Motor neuron (in vitro differentiated cells): Measurements from ENCODE around the gene ASPRV1. TPM values are rescaled to one million over a fixed set of nuclear protein-coding genes. Genes with fewer than 3 reads are reported as not detected.

Experiments used
- ATAC-seq, 8 experiments: fragments of 200-7000 bp; cut with Tn5 transposase; replicated peaks in 6 of 8; 2 replicates each; pipeline ENCODE4 v1.8.0; 2021; ENCODE audit warnings: mild to moderate bottlenecking in 8 of 8, moderate library complexity in 8 of 8
- H3K27ac ChIP-seq, 2 donors: fragments of 250-450 bp; sonication (Bioruptor Pico); 2 replicates each; pipeline ENCODE4 v1.9.0; 2021; ENCODE audit warnings: antibody characterized with exemption in 2 of 2, mild to moderate bottlenecking in 2 of 2, moderate library complexity in 1 of 2
- H3K4me1 ChIP-seq, 2 donors: fragments of 250-450 bp; sonication (Bioruptor Pico); replicated peaks in 1 of 2; 2 replicates each; pipeline ENCODE4 v1.6.1; 2021; ENCODE audit warnings: antibody characterized with exemption in 2 of 2, mild to moderate bottlenecking in 2 of 2, moderate library complexity in 1 of 2
- H3K4me3 ChIP-seq, 5 donors: fragments of 250-450 bp; sonication (Bioruptor Pico); 2 replicates each; pipeline ENCODE4 v1.9.0; 2021; ENCODE audit warnings: antibody characterized with exemption in 5 of 5, mild to moderate bottlenecking in 5 of 5, moderate library complexity in 4 of 5
- WGBS, 10 experiments: fragments of 450-650 bp; shearing (Covaris generic); methylation state at CpG; one replicate each; pipeline ENCODE4 v1.0.0; 2022; 5-methylcytosine and 5-hydroxymethylcytosine counted together
- in situ Hi-C, 9 experiments: fragments of 400-800 bp; cut with MboI; loops; one replicate each; pipeline ENCODE4 v1.15.0; 2021; ENCODE audit warnings: low sequenced_read_pairs in 9 of 9, low pct_unique_long_range_greater_than_20kb in 2 of 9; ENCODE audit not compliant: unreplicated experiment in 9 of 9
- total RNA-seq, 8 experiments: library from RNA; unstranded; fragments of 300-600 nt; gene quantifications; 2 replicates each; pipeline versions ENCODE4 v1.2.3 to v1.2.4, GENCODE V29; 2022

ASPRV1 gene
- total RNA-seq, 8 experiments from 2014 or later, result 1.1 to 2.8 (median 1.7) TPM

DNA sequence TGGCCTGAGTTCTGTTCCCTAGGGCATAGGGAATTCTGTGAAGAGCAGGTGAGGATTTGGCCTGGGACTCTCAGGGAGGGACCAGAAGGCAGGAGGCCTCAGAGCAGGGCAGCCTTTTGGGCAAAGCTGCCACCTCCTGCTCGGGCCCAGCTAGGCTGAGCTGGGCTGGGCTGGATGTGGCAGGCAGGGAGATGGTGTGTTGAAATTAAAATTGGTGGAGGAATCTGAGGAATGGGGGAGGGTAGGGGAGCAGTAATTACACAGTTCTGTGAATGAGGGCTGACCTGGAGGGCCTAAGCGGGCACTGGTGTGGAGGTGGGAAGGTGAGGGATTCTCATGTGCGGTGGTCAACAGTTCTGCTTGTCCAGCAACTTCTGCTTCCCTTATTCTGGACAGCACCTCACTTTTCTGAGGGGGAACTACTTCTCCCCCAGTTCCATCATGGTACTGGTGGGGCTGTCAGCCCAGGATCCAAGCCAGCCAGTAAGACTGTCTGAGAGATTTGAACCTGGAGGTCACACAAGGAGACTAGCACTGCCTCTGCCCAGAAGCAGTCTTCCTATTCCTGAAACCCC, 22.0 kb upstream of the ASPRV1 start:
- WGBS, 10 experiments, result 67 to 100% (median 93%) methylated on average over 1 to 2 of the region's 3 CpGs; no CpG with 5 or more reads in 5 of the 10 experiments
- H3K27ac ChIP-seq, result no peak overlapping the region
- ATAC-seq, result no peak
- H3K4me3 ChIP-seq, result no peak overlapping the region
- H3K4me1 ChIP-seq, result no peaks in the 10 kb centered on the region
- in situ Hi-C loops, result no loop called here

DNA sequence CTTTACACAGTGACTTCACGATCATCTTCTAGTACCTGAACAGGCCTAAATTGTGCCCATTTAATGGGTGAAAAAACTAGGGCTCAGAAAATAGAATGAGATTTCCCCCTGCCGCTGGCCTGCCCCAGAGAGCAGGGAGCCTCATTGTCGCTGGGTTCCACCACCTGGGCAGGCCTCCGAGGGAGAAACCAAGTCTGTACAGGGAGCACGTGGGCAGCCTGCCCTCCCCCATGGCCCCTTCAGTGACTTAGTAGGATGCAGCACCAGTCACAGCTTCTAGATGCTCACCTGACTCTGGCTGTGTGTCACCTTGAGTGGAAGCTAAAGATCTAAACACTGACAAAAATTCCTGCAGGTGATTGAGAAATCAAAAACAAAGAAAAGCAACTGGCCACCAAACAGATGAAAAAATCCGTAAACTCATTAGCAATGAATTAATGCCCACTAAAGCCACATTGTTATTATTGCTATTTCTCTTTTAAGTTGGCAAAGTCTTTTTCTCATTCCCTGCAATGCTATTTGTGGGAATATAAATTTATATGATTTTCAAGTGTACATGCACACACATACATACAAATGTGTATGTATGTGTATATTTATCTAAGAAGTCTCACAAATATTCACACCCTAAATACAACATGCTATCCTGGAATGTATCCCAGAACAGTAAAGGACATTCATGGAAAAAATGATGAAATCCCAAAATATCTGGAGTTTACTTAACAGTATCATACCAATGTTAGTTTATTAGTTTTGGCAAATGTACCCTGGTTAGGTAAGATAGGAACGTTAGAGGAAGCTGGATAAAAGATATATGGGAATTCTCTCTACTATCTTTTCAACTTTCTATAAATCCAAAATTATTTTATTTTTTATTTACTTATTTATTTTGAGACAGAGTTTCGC, 18.7 kb upstream of the ASPRV1 start:
- Histone ChIP-seq H3K4me1 (no peaks in the 10 kb centered on the region), H3K4me3 (no peak overlapping the region), H3K27ac (no peak overlapping the region)
- ATAC-seq, result no peak
- WGBS, 10 experiments, result 43 to 100% (median 80%) methylated on average over 1 to 7 of the region's 8 CpGs; no CpG with 5 or more reads in 1 of the 10 experiments
- in situ Hi-C loops, result no loop called here

DNA sequence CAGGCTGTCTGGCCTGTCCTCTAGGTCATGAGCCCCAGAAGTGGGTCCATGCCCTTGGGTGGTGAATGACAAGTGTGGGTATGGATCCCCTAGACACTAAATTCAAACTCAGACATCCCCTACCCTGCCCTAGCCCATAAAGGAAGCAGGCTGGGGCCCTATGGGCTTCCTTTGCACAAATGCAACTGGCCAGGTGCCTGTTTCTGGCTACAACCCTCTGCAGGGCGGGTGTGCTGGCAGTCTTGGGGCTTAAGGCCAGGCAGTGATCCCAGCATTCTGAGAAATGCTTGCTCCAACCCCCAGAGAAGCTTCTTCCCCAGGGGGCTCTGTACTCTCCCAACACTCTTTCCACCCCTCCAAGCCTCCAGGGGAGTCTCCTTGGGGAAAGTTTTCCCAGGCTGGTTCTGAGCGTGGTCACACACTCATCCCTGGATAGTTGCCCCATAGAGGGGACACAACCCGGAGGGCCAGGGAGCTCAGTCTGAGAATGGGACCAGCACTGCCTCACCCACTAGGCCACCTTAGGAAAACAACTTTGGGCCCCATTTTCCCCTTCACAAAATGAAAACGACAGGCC, 16.6 kb upstream of the ASPRV1 start:
- WGBS, 10 experiments, result 50 to 100% (median 70%) methylated on average over 1 to 2 of the region's 4 CpGs; no CpG with 5 or more reads in 7 of the 10 experiments
- Histone ChIP-seq H3K27ac (no peak overlapping the region), H3K4me3 (no peak overlapping the region), H3K4me1 (no peaks in the 10 kb centered on the region)
- in situ Hi-C loops, result no loop called here
- peak in 2 of 8 experiments; percentile 13 to 45 for ATAC-seq

DNA sequence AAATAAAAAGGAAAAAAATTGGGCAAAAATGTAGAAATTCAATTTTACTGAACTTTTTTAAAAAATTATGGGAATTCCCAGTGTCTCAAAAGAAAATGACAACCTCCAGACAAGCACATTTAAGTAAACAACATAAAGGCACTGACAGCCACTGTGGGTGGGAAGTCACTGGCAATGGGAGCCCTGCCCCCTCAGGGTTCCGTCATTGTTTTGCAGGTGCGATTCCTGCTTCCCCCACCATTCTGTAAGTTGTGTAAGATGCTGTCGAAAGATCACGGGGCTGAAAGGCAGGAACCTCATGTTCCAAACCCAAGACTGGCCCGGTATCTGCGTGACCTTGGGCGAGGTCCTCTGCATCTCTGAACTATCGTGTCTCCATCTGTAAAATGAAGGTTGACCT, 15.8 kb upstream of the ASPRV1 start:
- no peak overlapping the region for H3K27ac ChIP-seq
- WGBS, 10 experiments, result 83 to 100% (median 95%) methylated on average over 1 to 6 of the region's 8 CpGs; no CpG with 5 or more reads in 2 of the 10 experiments

DNA sequence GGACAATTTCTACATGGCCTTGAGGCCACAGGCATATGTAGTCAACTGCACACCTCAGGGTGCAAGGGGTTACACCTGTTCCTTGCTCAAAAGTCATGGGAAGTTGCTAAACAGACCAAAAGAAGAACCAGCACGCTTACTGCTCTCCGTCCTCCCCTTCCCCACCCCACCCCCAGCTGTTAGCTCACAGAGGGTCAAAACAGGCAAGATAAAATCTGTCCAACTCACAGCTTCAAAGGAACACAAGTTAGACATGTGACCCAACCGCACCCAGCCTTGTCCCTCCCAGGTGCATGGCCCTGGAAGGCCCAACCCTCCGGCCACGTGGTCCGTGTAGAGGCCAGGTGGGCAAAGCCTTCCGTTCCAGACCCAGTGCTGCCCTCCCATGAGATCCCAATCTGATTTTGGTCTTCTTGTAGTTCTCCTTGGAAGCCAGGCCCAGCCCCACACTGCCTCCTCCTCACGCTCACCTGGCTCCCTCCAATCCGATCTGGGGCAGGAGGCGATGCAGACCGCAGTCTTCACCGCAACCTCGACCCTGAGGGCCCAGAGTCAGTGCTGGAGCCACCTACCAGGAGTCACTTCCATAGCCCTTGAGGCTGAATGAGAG, 14.5 kb upstream of the ASPRV1 start:
- Histone ChIP-seq H3K27ac (no peak overlapping the region), H3K4me3 (no peak overlapping the region), H3K4me1 (no peaks in the 10 kb centered on the region)
- 50 to 100% (median 88%) methylated on average over 2 to 8 of the region's 13 CpGs; no CpG with 5 or more reads in 4 of the 10 experiments for WGBS, 10 experiments
- in situ Hi-C loops, result no loop called here
- ATAC-seq, result no peak

More for the DNA sequence above, 15.8 kb upstream of the ASPRV1 start:
- Histone ChIP-seq H3K4me1 (no peaks in the 10 kb centered on the region), H3K4me3 (no peak overlapping the region)
- no peak for ATAC-seq
- in situ Hi-C loops, result no loop called here

DNA sequence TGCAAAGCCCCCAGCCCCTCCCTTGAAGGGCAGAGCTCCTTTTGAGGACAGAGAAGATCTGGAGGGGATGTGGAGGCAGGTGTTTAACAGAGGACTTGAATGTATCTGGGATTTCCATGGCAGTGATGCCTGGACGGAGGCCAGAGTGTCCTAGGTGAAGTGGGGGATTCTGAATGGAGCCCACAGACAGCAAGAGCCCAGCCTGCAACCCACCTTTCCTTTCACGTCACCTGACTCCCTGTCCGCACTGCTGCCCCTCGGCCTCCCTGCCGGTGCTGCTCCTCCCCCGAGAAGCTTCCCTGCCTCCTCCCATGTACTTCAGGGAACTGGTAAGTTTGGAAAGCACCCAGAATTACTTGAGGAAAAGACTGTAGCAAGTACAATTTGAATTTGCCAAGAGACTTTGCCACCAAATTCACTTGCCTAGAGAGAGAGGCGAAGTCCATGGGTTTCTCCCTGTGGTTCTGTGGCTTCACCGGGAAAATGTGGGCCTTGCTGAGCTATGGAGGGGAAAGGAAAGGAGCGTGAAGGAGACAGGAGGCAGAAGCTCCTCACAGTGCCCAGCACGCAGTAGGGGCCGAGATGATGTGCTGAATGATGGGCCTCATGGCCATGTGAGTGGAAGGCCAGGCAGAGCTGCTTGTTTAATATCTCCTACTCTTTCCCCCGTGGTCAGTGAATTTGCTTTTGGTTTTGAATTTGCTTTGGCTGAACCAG, 13.9 kb upstream of the ASPRV1 start:
- Histone ChIP-seq H3K4me1 (no peaks in the 10 kb centered on the region), H3K27ac (no peak overlapping the region), H3K4me3 (no peak overlapping the region)
- 67 to 94% (median 84%) methylated on average over 2 to 4 of the region's 12 CpGs; no CpG with 5 or more reads in 5 of the 10 experiments for WGBS, 10 experiments
- in situ Hi-C loops, result no loop called here
- no peak for ATAC-seq

DNA sequence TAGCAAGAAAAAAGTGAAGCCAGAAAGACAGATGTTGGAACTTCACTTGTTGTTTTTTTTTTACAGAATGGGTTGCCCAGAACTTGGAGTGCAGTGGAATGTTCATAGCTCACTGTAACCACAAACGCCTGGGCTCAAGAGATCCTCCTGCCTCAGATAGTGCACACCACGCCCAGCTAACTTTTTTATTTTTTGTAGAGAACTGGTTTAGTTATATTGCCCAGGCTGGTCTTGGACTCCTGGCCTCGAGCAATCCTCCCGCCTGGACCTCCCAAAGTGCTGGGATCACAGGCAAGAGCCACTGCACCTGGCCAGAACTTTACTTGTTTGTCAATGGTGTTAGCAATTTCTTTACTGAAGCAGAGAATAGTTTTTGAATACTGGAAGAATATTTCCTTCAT, 11.9 kb upstream of the ASPRV1 start:
- in situ Hi-C loops, result no loop called here
- WGBS, 10 experiments, result 0 to 100% (median 80%) methylated on average over 1 to 4 of the region's 4 CpGs; no CpG with 5 or more reads in 3 of the 10 experiments
- H3K27ac ChIP-seq, result no peak overlapping the region
- peak in 3 of 8 experiments; percentile 56 to 76 (median 75) for ATAC-seq
- H3K4me3 ChIP-seq, result no peak overlapping the region
- no peaks in the 10 kb centered on the region for H3K4me1 ChIP-seq

DNA sequence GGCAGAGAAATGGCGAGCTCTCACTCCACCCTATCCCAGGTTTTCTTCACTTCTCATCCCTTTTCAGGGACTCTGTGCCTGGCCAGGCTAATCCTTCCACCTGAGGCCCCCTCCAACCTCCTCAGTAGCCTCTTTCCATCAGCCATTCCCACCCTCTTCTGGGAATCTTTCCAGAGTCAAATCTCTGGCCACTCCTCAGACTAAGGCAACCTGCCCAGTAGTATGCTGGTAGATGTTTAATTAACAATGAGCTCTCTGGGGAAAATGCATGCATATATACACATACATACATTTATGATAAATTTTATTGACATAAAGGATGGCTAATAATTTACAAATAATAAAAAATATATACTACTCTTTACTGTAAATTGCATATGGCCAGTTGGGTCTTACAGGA, 11.4 kb upstream of the ASPRV1 start:
- in situ Hi-C loops, result no loop called here
- H3K4me3 ChIP-seq, result no peak overlapping the region
- no peak overlapping the region for H3K27ac ChIP-seq
- no peaks in the 10 kb centered on the region for H3K4me1 ChIP-seq
- 83 to 100% methylated on average over 1 of the region's 1 CpG; no CpG with 5 or more reads in 8 of the 10 experiments for WGBS, 10 experiments
- peak in 3 of 8 experiments; percentile 14 to 75 (median 50) for ATAC-seq

DNA sequence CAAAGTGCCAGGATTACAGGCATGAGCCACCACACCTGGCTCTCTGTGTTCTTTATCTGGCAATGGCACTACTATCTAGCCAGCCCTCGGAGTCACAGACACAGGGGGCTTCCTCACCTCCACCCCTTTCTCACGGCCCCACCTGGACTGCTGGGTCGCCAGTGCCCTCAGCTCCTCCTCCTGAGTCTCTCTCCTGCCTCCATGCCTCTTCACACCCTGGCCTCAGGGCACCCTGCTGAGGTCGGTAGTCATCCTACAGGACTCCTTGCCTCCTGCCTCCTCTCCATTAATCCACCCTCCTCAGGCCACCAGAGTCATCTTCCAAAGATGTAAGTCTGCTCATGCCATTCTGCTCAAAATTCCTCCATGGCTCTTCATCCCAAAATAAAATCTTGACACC, 8.6 kb upstream of the ASPRV1 start:
- no peak for ATAC-seq
- in situ Hi-C loops, result no loop called here
- Histone ChIP-seq H3K27ac (no peak overlapping the region), H3K4me1 (no peaks in the 10 kb centered on the region), H3K4me3 (no peak overlapping the region)
- WGBS, 10 experiments, result 27 to 100% (median 77%) methylated on average over 1 to 3 of the region's 4 CpGs; no CpG with 5 or more reads in 5 of the 10 experiments

DNA sequence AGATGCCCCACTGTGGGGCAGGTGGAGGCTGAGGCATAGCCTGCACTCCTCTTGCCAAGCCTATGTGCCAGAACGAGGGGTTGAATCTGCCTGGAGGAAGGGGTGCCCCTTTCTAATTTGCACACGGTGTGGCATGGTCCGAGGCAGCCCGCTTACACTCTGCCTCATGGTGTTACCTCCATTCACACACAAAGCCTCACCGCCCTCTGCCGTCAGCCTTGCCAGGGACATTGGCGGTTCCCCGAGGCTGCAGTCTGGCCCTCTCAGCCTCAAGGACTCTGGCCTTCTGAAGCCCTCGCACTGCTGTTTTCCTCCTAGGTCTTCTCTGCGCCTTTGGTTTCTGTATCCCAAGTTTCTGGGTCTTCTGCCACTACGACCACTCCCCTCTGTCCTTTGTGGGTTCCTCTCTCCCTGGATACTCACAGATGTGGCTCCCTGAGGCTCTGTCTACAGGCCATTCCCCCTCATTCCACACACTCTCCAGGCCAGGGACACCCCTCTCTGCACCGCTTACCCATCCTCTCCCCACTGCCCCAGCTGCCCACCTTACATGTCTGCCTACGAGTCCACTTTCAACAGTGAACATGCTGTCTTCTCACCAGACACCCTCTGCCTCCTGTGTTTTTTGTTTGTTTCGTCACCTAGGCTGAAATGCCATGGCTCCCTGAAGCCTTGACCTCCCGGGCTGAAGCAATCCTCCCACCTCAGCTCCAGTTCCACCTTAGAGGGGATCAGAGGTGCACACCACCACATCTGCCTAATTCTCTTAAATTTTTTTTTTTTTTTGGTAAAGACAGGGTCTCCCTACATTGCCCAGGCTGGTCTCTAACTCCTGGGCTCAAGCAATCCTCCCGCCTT, 7.9 kb upstream of the ASPRV1 start:
- H3K4me1 ChIP-seq, result no peaks in the 10 kb centered on the region
- no peak overlapping the region for H3K27ac ChIP-seq
- in situ Hi-C loops, result no loop called here
- no peak overlapping the region for H3K4me3 ChIP-seq
- ATAC-seq, result no peak
- 38 to 96% (median 80%) methylated on average over 1 to 5 of the region's 16 CpGs; no CpG with 5 or more reads in 1 of the 10 experiments for WGBS, 10 experiments

DNA sequence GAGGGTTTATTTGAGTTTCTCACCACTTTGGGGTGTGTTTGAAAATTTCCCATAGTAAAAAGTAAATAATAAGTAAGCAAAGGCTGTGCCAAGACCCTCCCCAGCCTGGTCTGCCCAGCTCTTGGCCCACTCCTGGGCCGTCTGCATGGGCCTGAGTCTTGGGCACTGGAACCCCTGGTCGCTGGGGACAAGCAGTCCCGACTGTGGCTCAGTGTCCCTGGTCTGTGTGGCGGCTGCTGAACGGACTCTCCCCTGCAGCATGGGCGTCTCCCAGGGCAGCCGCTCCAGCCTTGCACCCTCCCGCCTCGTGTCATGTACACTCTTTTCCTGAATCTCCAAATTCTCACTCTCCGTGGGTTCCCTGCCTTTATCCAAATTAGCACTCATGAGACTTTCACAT, 7.2 kb upstream of the ASPRV1 start:
- Histone ChIP-seq H3K27ac (no peak overlapping the region), H3K4me1 (no peaks in the 10 kb centered on the region), H3K4me3 (no peak overlapping the region)
- whole genome bisulfite sequencing, 10 experiments, result 60 to 88% (median 60%) methylated on average over 1 to 5 of the region's 10 CpGs; no CpG with 5 or more reads in 5 of the 10 experiments
- no peak for ATAC-seq
- in situ Hi-C loops, result no loop called here

DNA sequence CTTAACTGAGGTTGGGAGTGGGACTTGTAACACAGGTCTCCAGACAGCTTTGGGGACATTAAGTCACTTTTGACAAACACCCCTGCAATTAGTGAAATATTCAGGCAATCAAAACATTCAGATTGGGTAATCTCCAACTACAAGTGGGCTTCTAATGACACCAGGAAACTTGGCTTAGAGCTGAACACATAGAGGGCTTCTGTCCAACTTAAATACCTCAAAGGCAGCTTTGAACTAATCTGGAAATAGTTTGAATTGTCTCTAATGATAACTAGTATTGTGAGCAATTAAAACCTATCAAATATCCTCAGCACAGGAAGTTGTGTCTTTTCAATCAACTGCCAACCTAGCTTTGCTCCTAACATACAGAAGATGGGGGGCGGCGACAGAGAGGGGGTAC, 5.1 kb upstream of the ASPRV1 start:
- Histone ChIP-seq H3K4me1 (no peaks in the 10 kb centered on the region), H3K27ac (no peak overlapping the region), H3K4me3 (no peak overlapping the region)
- in situ Hi-C loops, result no loop called here
- 100% methylated on average over 1 of the region's 2 CpGs; no CpG with 5 or more reads in 9 of the 10 experiments for WGBS, 10 experiments
- ATAC-seq, result no peak
